ENCODE measurements around the gene OSTN.

DNA sequence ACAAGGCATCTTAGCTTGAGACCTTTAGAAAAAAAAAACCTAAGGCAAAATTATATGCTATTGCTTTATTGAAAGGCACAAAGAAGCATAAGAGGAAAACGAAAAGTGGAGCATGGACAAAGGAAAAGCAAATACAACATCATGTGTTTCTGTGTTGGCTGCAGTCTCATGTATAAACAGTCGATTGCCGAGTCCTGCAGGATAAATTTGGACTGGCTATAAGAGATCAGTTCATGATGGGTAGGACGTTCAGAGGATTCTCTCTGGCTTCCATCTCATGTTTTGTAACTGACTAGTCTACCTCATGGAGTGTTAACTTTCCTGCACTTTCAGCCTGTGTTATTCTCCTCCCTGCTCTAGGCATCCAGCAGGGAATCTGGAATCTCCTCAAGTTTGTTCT, 108.3 kb downstream of the OSTN start:
- TF ChIP-seq, protein P1, sequence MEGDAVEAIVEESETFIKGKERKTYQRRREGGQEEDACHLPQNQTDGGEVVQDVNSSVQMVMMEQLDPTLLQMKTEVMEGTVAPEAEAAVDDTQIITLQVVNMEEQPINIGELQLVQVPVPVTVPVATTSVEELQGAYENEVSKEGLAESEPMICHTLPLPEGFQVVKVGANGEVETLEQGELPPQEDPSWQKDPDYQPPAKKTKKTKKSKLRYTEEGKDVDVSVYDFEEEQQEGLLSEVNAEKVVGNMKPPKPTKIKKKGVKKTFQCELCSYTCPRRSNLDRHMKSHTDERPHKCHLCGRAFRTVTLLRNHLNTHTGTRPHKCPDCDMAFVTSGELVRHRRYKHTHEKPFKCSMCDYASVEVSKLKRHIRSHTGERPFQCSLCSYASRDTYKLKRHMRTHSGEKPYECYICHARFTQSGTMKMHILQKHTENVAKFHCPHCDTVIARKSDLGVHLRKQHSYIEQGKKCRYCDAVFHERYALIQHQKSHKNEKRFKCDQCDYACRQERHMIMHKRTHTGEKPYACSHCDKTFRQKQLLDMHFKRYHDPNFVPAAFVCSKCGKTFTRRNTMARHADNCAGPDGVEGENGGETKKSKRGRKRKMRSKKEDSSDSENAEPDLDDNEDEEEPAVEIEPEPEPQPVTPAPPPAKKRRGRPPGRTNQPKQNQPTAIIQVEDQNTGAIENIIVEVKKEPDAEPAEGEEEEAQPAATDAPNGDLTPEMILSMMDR (IDR thresholded peaks at IDR 0.05) = no peak
- no peak for TF ChIP-seq EZH2 (IDR thresholded peaks at IDR 0.05; ENCODE audit: borderline replicate concordance, insufficient read depth, low read depth, low read length, poor library complexity, severe bottlenecking)

Measured in B cell (primary cell).